Suppressor macrophage treated with lipopolysaccharide for 1 hour (primary cell): ENCODE results near the gene MORN1.
A peak's percentile ranks its signal among the peaks of the same experiment; 100 is the strongest.

Experiments
- DNase-seq, 3 donors: peaks; one replicate each; pipeline ENCODE4 v3.0.0-alpha.2; 2020 to 2022

MORN1 gene

DNA sequence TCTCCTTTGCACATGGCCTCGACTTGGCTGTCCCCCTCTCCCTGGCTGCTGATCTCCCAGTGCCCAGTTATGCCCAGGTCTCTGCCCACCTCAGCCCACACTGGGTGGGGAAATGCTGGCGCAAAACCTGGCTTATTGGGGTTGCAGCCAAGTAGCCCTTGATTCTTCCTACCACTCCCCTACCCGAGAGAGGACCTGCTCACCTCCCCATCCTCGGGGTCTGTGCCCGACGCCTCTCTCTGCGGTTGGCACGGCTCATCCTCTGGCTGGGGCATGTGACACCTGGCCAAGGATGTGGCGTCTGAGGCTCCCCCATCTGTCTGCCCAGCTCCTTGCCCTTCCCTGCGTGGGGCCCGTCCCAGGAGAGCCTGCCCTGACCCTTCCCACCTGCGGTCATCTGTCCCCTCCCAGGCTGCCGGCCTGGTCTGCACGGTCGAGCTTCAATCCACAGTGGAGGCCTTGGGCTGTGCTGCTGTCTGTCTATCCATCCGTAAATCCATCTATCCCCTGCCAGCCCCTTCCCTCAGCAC lies 27.5 kb upstream of the MORN1 start:
- no peak for DNase-seq

DNA sequence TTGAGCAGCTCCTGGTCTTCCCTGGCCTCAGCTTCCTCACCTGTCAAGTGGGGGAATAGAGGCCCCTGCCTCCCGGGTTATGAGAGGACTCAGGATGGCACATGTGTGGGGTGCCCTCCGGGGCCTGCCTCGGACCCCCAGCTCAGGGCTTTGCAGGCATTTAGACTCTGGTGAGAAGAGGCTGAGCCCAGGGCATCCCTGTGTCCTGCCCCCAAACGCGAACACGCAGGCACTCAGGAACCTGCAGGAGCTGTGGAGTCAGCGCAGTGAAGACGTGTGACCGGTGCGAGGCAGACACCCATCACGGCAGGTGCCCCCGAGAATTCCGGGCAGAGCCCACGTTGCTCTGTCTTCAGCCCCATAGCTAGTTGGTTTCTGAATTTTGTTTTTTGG lies 26.5 kb upstream of the MORN1 start:
- DNase-seq: no peak

DNA sequence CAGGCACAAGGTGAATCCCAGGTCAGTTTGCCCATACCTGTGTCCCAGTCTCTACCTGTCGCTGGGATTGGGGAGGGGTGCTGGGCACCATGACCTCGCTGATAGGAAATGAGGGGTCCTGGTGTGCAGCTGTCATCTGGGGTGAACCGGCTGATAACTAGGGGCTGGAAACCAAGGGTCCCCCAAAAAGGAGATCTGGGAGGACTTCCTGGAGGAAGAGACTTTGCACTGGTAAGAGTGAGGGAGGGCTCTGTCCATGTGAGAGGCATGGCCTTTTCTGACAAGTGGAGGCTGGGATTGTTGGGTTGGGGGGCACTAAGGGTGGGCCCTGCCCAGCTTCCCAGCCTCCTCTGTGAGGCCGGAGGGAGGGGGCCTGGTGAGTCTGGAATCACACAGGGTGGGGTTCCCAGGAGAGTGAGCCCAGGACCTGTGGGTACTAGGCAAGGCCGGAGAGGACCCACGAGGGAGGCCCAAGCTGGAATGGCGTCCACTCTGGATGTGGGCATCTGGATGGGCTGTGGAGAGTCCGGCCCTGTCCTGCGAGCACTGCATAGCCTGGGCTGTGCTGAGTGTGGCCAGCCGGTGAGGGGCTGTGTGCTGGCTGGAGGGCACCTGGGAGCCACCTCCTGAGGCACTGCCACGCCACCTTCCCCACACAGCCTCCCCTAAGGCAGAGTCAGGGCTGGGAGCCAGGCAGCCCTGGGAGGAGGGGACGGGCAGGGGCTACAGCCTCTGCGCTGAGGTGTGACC lies 25.9 kb upstream of the MORN1 start:
- no peak for DNase-seq

DNA sequence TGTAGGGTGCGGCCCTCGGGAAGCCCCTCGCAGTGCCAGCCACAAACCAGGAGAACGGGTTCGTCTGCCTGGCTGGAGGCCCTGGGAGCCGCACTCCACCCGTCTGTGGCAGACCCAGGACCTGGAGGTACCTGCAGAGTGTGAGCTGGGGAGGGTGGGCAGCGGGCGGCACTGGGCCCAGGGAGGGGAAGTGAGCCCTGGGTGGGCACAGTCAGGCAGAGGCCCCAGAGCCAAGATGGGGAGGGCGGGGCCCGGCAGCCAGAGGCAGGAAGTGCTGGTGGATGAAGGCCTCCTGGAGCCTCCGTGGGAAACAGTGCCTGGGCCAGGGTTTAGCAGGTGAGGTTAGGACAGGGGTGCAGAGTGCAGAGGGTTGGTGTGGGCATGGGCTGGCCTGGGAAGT lies 25.0 kb upstream of the MORN1 start:
- no peak for DNase-seq

DNA sequence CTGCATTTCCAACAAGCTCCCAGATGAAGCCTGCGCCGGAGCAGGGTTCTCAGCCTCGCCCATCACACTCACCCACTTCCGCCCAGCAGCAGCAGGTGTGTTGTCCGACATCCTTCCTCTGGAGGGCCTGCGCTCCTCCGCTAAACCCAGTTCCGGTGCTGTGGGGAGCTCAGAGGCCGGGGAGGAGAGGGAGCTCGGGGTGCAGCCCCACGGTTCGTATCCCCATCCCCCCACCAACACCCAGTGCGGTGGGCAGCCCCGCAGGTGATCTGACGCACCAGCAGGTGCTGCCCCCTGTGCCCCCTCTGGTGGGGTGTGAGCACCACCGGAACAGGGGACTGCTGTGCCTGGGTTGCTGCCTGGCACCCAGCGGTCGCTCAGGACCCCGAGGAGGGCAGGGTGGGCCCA lies 24.5 kb upstream of the MORN1 start:
- no peak for DNase-seq

DNA sequence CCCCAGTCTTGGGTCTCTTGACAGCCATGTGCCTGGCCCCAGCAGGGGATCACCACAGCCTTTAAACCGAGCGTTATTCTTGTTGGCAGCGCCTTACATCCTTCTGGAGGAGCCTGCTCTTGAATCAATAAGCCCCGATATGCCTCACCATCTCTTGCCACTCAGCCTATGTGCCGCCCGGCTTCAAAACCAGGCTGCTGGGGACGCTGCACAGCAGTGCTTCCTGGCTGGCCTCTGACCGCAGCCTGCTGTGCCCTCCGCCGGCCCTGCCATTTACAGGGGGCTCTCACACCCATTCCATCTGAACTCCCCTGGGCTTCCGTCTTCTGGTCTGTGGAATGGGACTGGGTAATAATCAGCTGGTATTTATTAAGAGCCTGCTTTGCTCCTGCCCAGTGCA lies 24.0 kb upstream of the MORN1 start:
- no peak for DNase-seq

DNA sequence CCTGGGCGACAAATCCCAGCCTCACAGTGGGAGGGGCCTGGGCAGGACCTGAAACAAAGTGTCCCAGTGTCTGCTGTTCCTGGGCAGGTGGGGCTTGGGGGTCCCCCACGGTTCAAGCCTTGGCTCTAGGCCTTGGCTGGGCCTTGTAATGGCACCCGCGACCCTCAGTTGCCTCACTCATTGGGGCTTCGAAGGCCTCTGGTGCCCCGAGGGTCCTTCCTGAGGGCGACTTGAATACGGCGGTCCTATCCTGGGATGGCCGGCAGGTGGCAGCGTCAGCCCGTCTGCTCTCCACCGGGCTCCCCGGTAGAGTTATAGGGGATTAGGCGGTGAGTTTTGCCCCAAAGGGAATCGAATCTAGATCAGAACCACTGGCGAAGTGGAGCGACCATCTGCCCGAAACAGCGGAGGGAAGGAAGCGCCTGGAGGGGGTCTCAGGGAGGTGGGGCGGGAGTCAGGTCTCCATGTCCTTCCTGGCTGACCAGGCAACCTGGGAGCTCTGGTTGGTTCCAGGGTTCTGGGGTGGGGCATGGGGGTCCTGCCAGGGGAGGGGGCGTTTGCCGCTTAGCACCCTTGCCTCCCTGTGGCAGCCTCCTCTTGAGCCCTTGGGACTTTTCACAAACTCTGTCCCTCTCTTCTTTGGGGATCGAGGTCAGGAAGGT lies 23.1 kb upstream of the MORN1 start:
- DNase-seq: peak; percentile 63 to 84 (median 74)

DNA sequence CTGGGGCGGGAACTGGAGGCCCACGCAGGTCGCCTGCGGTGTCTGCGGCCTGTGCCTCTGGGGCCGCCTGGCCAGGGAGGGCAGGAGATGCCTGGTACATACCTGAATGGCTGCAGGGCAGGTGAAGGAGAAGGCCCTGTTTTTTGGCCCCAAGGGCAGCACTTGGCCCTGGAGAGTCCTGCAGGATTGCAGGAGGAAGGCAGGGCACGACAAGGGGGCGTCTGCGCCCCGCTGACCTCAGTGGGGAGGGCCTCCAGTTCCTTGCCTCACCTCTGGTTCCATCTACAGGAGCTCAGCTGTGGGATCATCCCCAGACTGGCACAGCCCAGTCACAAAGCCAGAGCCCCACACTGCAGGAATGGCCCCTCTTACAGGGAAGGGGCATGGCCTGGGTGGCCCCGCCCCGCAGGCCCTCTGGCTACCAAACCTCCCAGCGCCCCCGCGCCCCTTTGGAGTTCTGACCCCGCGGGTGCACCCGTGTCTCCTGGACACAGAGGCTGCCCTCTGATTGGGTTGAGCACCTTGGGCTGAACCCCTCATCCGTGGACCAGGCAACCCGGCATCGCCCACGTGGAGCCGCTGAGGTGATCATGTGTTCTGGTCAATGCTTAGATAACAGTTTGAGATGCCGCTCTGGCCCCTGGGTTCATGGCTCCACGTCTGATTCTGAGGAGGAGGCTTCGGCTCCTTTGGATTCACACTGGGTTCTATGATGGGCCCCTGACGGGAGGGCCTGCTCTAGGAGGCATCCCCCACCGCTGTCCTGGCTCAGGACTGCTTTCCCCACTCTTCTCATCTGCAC lies 22.3 kb upstream of the MORN1 start:
- no peak for DNase-seq

DNA sequence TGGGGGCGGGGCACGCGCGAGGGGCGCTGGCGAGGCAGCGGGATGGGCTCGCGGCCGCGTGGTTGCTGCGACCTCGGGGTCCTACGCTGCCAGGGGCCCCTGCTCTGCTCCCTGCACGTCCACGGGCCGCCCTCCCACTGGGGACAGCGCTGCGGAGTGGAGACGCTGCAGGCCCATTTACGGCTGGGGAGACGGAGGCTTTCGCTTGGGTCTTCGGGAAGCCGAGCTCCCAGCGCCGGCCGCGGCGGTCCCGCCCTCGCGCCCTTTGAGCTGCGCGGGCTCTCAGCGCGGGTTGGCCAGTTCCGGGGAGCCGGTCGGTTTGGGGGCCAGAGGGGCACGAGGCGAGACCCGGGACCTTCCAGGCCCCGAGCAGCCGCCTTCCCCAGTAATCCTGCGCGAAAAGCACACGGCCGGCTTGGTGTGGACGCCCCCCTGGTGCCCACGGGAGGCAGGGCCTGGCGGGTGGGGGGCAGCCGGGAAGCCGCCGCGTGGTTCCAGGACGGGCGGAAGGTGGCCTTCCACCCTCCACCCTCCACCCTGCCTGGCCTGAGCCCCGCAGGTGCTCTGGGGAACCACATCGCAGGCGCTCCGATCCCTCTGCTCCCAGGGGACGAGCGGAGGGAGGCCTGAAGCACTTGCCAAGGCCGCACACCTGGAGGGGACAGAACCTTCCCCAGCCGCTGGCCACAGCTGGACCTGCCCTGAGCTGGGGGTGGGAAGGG lies 21.6 kb upstream of the MORN1 start:
- DNase-seq: peak in 1 of 3 donors; percentile 7

DNA sequence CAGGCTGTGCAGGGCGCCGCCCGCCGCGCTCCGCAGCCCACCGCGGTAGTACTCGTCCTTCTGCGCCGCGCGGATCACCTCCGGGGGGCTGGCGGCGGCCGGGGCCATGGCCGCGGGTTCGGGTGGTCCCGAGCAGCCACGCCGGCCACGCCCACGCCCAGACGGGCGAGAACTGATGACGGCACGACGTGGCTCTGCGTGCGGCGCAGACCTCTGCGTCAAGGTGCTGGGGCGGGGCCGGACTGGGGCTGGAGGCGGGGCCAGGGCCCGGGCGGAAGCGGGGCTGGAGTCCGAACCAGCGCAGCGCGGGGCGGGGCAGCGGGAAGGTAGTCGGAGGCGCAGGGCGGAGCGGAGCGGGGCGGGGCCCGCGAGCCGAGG lies 21.0 kb upstream of the MORN1 start, which contains the start of gene PEX10:
Gene PEX10, minus strand, starts transcription at position 170 of the 378 bp plus-strand sequence. Its CDS starts 62 bp downstream, at position 108.
- peak; percentile 98 to 100 (median 99) for DNase-seq

DNA sequence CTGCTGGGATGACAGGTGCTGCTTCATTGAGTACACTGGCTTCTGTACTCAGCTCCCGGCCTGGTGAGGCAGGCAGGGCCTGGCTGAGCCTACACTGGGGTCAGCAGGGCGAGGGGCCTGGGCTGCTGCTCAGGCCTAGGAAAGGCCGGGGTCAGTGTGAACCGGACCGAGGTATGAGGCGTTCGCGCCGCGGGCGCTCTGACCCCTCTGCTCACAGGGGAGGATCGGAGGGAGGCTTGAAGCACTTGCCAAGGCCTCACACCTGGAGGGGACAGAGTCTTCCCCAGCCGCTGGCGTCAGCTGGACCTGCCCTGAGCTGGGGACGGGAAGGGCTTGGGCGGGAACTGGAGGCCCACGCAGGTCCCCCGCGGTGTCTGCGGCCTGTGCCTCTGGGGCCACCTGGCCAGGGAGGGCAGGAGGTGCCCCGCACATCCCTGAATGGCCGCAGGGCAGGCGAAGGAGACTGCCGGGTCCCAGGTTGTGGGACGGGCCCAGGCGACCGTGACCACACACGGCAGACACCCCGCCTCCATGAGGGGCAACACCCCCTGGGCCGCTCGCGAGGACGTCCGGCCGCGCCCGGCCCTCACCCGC lies 20.5 kb upstream of the MORN1 start:
- peak in 1 of 3 donors; percentile 1 for DNase-seq

DNA sequence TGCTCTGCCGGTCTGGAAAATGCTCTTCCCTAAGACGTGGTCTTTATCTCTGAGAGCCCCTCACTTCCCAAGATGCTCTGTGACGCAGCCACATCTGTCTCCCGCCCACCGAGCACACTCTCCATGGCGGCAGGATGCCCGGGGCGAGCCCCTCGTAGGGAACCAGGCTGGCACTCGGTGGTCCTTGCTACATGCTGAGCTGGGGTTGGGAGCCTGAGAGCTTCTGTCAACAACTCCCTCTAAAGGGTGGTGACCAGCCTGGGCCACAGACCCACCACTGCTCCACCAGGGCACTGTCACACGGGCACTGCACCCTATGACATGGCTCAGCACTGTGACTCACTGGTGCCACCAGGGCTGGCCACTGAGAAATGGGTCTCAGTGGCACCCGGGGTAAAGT lies 18.4 kb upstream of the MORN1 start:
- DNase-seq: no peak

DNA sequence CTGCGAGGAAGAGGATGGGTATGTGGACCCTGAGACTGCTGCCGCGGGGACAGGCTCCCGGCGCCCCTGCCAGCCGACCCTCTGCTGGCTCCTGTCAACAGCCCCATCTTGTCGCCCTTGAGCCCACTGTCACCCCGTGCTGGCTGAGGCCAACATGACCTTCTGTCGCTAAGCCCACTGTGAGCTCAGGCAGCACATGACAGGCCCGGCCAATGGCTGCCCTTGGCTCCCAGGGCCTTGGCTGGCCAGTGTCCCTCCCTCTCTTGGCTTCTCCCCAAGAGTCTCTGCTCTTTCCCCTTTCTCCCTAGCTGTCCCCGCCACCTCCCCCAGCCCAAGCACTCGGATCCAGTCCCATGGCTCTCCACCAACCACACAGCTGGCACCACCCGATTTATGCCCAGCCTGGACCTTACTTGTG lies 17.5 kb upstream of the MORN1 start:
- DNase-seq: no peak

DNA sequence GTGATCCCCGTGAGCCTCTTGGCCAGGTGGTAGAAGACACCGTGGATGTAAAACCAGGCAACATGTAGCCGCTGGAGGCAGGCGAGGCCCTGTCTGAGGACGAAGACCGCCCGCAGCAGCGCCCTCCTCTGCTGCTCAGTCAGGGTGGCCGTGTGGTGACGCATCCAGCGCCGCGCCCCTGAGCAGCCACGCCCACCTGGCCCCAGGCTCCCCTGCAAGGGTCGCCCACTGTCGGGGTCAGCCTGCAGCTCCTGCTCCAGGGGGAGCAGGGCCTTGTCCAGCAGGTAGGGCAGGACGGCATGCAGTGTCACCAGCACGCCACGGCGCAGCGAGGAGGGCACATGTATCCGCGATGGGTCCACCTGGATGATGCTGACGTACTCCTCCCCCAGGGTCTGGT lies 17.1 kb upstream of the MORN1 start:
- DNase-seq: no peak

DNA sequence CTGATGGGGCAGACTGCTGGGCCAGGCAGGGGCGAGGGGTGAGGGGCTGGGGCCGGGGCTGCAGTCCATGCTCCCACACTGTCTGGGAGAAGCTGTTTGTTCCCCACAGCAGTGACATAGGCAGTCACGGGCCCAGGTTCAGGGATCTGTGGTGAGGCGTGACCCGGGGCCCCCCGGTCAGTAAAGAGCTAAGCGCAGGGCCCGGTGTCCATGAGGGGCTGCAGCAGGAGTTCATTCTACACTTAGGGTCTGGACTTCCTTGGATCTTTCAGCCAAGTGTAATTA lies 16.6 kb upstream of the MORN1 start:
- DNase-seq: no peak

DNA sequence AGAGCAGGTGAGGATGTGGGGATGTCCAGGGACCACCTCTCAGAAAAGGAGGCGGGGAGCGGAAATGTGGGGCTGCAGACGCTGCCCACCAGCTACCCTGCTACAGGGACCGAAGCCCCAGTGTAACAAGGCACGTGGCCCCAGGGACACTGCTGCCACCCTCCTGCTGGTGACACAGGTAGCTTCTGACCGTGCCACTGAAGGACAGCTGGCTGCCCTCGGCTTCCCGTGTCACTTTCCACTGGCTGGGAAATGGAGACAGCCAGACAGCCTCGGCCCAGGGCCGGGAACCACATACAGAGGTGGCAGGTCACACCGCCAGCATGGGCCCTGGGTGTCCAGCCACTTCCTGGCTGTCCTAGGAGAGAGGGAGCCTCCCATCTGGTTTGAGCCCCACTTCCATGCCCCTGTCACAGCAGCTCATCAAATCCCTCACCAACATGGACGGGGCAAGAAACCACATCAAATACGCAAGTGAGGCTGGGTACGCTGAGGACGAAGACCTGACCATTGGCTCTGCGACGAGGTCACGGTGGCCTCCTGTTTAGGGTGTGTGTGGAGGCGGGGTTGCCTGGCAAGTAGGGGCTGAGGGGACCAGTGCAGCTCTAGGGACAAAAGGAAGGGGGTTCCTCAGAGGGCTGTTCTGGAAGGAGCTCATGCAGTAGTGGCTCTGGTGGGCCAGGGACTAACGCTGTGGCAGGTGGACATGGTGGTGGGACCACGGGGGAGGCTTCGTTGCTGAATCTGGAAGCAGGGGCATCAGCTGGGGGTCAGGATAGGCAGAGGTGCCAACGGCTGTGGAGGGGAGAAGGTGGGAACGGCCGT lies 16.0 kb upstream of the MORN1 start:
- no peak for DNase-seq

DNA sequence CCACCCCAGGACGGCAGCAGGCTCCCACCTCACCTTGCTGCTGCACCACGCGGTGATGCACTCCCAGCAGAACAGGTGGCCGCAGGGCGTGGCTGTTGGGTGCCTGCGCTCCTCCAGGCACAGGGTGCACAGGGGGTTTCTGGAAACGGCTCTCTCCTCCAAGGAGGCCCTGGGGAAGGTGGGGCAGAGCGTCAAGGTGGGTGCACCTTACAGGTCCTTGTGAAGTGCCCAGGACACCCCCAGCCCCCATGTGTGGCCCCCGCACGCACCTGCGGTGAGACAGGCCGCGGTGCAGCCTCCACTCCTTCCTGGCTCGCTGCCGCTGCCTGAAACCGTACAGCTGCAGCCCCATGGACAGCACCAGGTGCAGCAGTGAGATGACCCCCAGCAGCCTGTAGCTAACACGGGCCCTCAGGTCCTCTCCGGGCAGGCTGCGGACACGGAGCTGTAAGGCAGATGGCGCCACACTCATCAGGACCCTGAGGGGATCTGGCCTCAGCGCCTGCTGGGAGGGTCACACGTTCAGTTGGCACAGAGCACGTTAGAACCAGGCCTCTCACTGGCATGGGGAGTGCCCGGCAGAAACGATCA lies 15.2 kb upstream of the MORN1 start:
- no peak for DNase-seq

DNA sequence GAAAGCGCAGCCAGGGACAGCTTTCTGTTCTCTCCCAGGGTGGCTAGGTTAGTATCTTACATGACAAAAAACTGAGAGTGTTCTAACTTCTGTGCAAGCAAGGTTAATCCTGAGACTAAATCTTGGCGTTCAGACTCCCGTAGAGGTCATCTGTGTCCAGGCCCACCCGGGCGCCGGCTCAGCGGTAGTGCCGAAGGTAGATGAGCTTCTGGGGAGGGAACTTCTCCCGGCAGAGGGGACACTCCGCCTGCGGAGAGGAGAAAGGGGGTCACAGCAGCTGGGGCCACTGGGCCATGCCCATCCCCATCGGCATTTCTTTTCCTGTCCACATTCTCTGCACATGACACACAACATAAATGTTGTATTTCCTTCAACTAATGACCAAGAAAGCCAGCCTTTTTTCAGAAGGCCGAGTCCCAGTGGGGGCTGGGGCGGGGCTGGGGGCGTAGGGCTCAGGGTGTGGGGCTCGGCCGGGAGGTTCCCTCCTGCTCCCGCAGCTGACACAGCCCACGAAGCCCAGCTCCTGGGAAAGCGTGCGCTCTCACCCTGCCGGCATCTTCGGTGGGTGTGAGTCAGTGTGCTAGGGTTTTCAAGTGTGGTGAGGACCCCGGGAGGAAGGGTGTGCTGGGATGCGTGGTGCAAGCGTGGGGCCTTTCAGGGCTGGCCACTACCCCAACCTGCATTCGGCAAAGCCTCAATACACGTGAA lies 14.4 kb upstream of the MORN1 start:
- no peak for DNase-seq

DNA sequence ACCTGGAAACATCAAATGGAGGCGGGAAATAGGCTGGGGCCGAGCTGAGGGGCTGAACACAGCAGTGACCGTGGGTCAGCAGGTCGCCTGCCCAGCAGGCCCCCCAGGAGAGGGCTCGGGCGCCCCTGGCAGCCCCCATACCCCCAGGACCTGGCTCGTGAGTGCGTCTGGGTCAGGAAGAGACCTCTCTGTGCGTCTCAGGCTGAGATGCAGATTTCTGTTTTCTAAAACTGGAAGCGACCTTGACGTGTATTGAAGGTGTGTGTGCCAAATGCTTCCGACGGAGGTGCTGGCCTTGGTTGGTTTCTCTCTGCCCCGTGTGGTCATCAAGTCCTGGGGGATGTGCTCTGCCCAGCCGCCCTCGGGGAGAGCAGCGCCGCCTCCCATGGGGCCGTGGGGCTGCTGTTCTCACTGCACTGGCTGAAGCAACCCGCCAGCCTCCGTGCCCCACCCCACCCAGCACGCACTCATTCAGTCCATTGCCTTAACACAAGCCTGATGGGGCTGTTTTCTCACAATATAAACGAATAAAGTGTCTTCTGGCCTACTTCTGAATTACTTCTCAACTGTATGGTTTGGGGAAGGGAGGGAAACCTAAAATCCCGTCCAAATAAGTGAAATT lies 13.6 kb upstream of the MORN1 start:
- DNase-seq: no peak
